Stimulated activated CD4-positive, alpha-beta T cell treated with anti-CD3 and anti-CD28 coated beads, Interleukin-2, amount 100 ng/mL, for 48 hours (primary cell): ENCODE data around the gene BCAS2.

Source experiments
- DNase-seq, 2 donors: peaks; one replicate each; pipeline ENCODE4 v3.0.0-alpha.2; 2020

Gene BCAS2

GRCh38 chr1:114554577-114554976, 26.8 kb downstream of the BCAS2 start:
- no peak for DNase-seq

GRCh38 chr1:114552106-114552639, 29.2 kb downstream of the BCAS2 start:
- no peak for DNase-seq

GRCh38 chr1:114551400-114551799, 30.0 kb downstream of the BCAS2 start:
- no peak for DNase-seq

GRCh38 chr1:114550336-114550735, 31.1 kb downstream of the BCAS2 start:
- no peak for DNase-seq

- no peak for DNase-seq
Observed at GRCh38 chr1:114549137-114549536, 32.3 kb downstream of the BCAS2 start.

- no peak for DNase-seq
Observed at GRCh38 chr1:114547076-114547475, 34.3 kb downstream of the BCAS2 start.

GRCh38 chr1:114545796-114546195, 35.6 kb downstream of the BCAS2 start:
- DNase-seq = no peak

GRCh38 chr1:114545315-114545714, 36.1 kb downstream of the BCAS2 start:
- no peak for DNase-seq

GRCh38 chr1:114540821-114541220, 40.6 kb downstream of the BCAS2 start:
- DNase-seq = no peak

- no peak for DNase-seq
Observed at GRCh38 chr1:114540272-114540671, 41.1 kb downstream of the BCAS2 start.

GRCh38 chr1:114536043-114536442, 45.4 kb downstream of the BCAS2 start:
- no peak for DNase-seq

GRCh38 chr1:114535401-114535800, 46.0 kb downstream of the BCAS2 start:
- no peak for DNase-seq

- no peak for DNase-seq
Observed at GRCh38 chr1:114531094-114531493, 50.3 kb downstream of the BCAS2 start.

- no peak for DNase-seq
Observed at GRCh38 chr1:114530224-114530623, 51.2 kb downstream of the BCAS2 start.

GRCh38 chr1:114524944-114525343, 56.5 kb downstream of the BCAS2 start:
- DNase-seq = no peak

- no peak for DNase-seq
Observed at GRCh38 chr1:114522264-114522575, 59.2 kb downstream of the BCAS2 start.

GRCh38 chr1:114521396-114522263, 59.8 kb downstream of the BCAS2 start:
- DNase-seq = no peak
